GM12878 (cell line): ENCODE data around the gene PFN4. TPM values are rescaled to one million over a fixed set of nuclear protein-coding genes. Genes with fewer than 3 reads are reported as not detected.

Experiments
- ATAC-seq: fragments of 200-7000 bp; cut with Tn5 transposase; 3 replicates; pipeline ENCODE4 v1.9.1; 2020; ENCODE audit warnings: mild to moderate bottlenecking, moderate library complexity
- BruUV-seq: library from RNA; stranded (reverse); fragments of 400-500 nt; replicated peaks from 2 replicates; lab custom pipeline; 2021; lab: Mats Ljungman, UMichigan
- CTCF ChIA-PET: fragments of 300-600 bp; sonication (Branson Sonifier 250); formaldehyde crosslinking; extraction: SDS; loops from one replicate; lab custom pipeline; 2021; ENCODE audit warnings: inconsistent platforms; lab: Yijun Ruan, JAX
- POLR2A ChIA-PET: fragments of 350-600 bp; formaldehyde crosslinking; extraction: SDS; loops from one replicate; lab custom pipeline; 2021; ENCODE audit warnings: inconsistent platforms; lab: Charles Lee
- RAD21 ChIA-PET: fragments of 300-600 bp; sonication (Branson Sonifier 250); formaldehyde crosslinking; loops from one replicate; lab custom pipeline; 2023; ENCODE audit warnings: antibody characterized with exemption; ENCODE audit not compliant: unreplicated experiment; lab: Charles Lee
- SMC1A ChIA-PET: fragments of 300-600 bp; sonication (Branson Sonifier 250); formaldehyde crosslinking; loops from one replicate; lab custom pipeline; 2023; ENCODE audit not compliant: unreplicated experiment, uncharacterized antibody; lab: Charles Lee
- DNase-seq: peaks from one replicate; pipeline ENCODE4 v3.0.0-alpha.2; 2011; ENCODE audit warnings: low read depth, low spot score
- FAIRE-seq: peaks from 3 replicates; lab custom pipeline; 2011; peaks lifted over from hg19 to GRCh38; lab: Jason Lieb, UNC
- H2AFZ ChIP-seq: 2 replicates; pipeline ENCODE4 v1.6.0; 2011; ENCODE audit warnings: low read depth, low read length, control low read depth; ENCODE audit not compliant: control insufficient read depth
- H3K27ac ChIP-seq: 2 replicates; pipeline ENCODE4 v1.5.1; 2011; ENCODE audit warnings: control low read depth; ENCODE audit not compliant: control insufficient read depth, insufficient read depth
- H3K27me3 ChIP-seq, 2 experiments: replicated peaks in 1 of 2; 2 replicates each; pipeline versions ENCODE4 v1.6.0 to v1.6.1; 2011; ENCODE audit warnings: low read length in 1 of 2; ENCODE audit not compliant: control insufficient read depth in 2 of 2, insufficient read depth in 2 of 2
- H3K36me3 ChIP-seq, 2 experiments: 2 replicates each; pipeline ENCODE4 v1.5.1; 2011; ENCODE audit warnings: low read length in 1 of 2; ENCODE audit not compliant: control insufficient read depth in 2 of 2, insufficient read depth in 2 of 2
- H3K4me1 ChIP-seq: 2 replicates; pipeline ENCODE4 v1.6.1; 2011; ENCODE audit warnings: mild to moderate bottlenecking, low read length, moderate library complexity, mixed read lengths; ENCODE audit not compliant: control insufficient read depth, insufficient read depth
- H3K4me2 ChIP-seq: 2 replicates; pipeline ENCODE4 v1.6.0; 2011; ENCODE audit warnings: control low read depth; ENCODE audit not compliant: control insufficient read depth, insufficient read depth
- H3K4me3 ChIP-seq: fragments of 200-600 bp; sonication (generic); 2 replicates; pipeline ENCODE4 v1.5.1; 2016
- H3K79me2 ChIP-seq: 2 replicates; pipeline ENCODE4 v1.6.0; 2011; ENCODE audit warnings: low read length; ENCODE audit not compliant: control insufficient read depth, insufficient read depth
- H3K9ac ChIP-seq: 2 replicates; pipeline ENCODE4 v1.8.0; 2011; ENCODE audit warnings: low read length, control low read depth, mixed read lengths; ENCODE audit not compliant: control insufficient read depth, insufficient read depth
- H3K9me3 ChIP-seq: replicated peaks from 3 replicates; pipeline ENCODE4 v1.5.1; 2011; ENCODE audit warnings: mild to moderate bottlenecking, low read length; ENCODE audit not compliant: control insufficient read depth, insufficient read depth
- H4K20me1 ChIP-seq: 2 replicates; pipeline ENCODE4 v1.6.0; 2011; ENCODE audit not compliant: control insufficient read depth, insufficient read depth
- CREM ChIP-seq: IDR thresholded peaks from 2 replicates; pipeline ENCODE4 v1.6.1; 2014; ENCODE audit warnings: antibody characterized with exemption, low read depth
- CTCF ChIP-seq, 3 experiments: IDR thresholded peaks in 2 of 3; conservative IDR thresholded peaks in 1 of 3; 2 replicates each; pipeline ENCODE4 v1.5.1; 2011; ENCODE audit warnings: low read depth in 3 of 3, low read length in 3 of 3, mild to moderate bottlenecking in 3 of 3, control low read depth in 2 of 3, moderate library complexity in 2 of 3, inconsistent platforms in 1 of 3, mixed read lengths in 1 of 3; ENCODE audit not compliant: control insufficient read depth in 2 of 3, insufficient read depth in 1 of 3; ENCODE audit errors: extremely low read depth in 1 of 3
- EED ChIP-seq: sonication (generic); IDR thresholded peaks from 2 replicates; pipeline ENCODE4 v1.6.1; 2016; ENCODE audit warnings: antibody characterized with exemption, low read depth
- EZH2 ChIP-seq: IDR thresholded peaks from 2 replicates; pipeline ENCODE4 v1.6.1; 2012; ENCODE audit warnings: low read depth, mild to moderate bottlenecking, control low read depth, inconsistent platforms, low read length, borderline replicate concordance; ENCODE audit not compliant: control insufficient read depth
- HDAC6 ChIP-seq: fragments of 200-600 bp; sonication (generic); IDR thresholded peaks from one replicate; pipeline ENCODE4 v1.8.0; 2017; ENCODE audit warnings: antibody characterized with exemption; ENCODE audit not compliant: unreplicated experiment
- MYB ChIP-seq: fragments of 150-350 bp; IDR thresholded peaks from 2 replicates; pipeline ENCODE4 v1.6.1; 2014; ENCODE audit warnings: mild to moderate bottlenecking, low read depth, low read length, borderline replicate concordance
- NBN ChIP-seq: fragments of 450-650 bp; IDR thresholded peaks from 2 replicates; pipeline ENCODE4 v1.6.1; 2016
- RBBP5 ChIP-seq: fragments of 200-600 bp; sonication (generic); conservative IDR thresholded peaks from 2 replicates; pipeline ENCODE4 v1.6.1; 2016
- SMC3 ChIP-seq: IDR thresholded peaks from 2 replicates; pipeline ENCODE4 v1.6.1; 2011; ENCODE audit warnings: low read length, improper control_type of control experiment, borderline replicate concordance
- WGBS: methylation state at CpG from one replicate; pipeline ENCODE4 v1.1.6; 2016; ENCODE audit warnings: low lambda C conversion rate; ENCODE audit not compliant: insufficient replicate concordance, insufficient coverage; ENCODE audit errors: missing lambda C conversion rate; 5-methylcytosine and 5-hydroxymethylcytosine counted together
- in situ Hi-C: fragments of 300-500 bp; cut with MboI; formaldehyde crosslinking; loops from 9 replicates; pipeline ENCODE4 v1.14.3; 2018; ENCODE audit warnings: mixed read lengths
- intact Hi-C: fragments of 100-400 bp; cut with micrococcal nuclease; formaldehyde crosslinking; loops from one replicate; pipeline ENCODE4 v1.14.2; 2022; ENCODE audit not compliant: unreplicated experiment
- polyA plus RNA-seq, 11 experiments: library from polyadenylated mRNA; depleted of rRNA in 4 of 11; unstranded in 6 of 11; stranded (reverse) in 5 of 11; fragments of >200 nt; fragmentation: Nextera tagmentation in 4 of 11; fragmentation: Illumina TruSeq in 1 of 11; extraction: Ambion mirVana in 4 of 11; extraction: Trizol in 1 of 11; gene quantifications; 1 replicate in 1 of 11; 2 replicates in 10 of 11; pipeline versions ENCODE4 v1.2.1 to v1.2.3, GENCODE V29; 2011 to 2016; ENCODE audit warnings: inconsistent platforms in 2 of 11, missing spikeins in 2 of 11, low read depth in 1 of 11
- total RNA-seq, 4 experiments: library from RNA; depleted of rRNA in 3 of 4; stranded (reverse); fragments of >200 nt in 3 of 4; fragmentation: Illumina TruSeq in 1 of 4; extraction: Trizol in 1 of 4; gene quantifications; 2 replicates each; pipeline versions ENCODE4 v1.2.1 to v1.2.3, GENCODE V29; 2013 to 2021
- TF ChIP-seq, protein P1 (sequence below): IDR thresholded peaks from 2 replicates; pipeline ENCODE4 v1.6.1; 2012; ENCODE audit warnings: low read depth, low read length, improper control_type of control experiment
- TF ChIP-seq, protein P2 (sequence below): fragments of 450-650 bp; IDR thresholded peaks from 2 replicates; pipeline ENCODE4 v1.6.1; 2016; ENCODE audit warnings: mild to moderate bottlenecking

The PFN4 gene
- total and polyA plus RNA-seq, 10 of the 15 experiments (the other 5 are each of a cell fraction or from before 2014, with no cell fraction given), result 0.12 to 2.1 (median 1.0) TPM

- TF ChIP-seq CREM (no peak), MYB (no peak), EED (no peak), RBBP5 (no peak), NBN (no peak)
- TF ChIP-seq, protein P1, sequence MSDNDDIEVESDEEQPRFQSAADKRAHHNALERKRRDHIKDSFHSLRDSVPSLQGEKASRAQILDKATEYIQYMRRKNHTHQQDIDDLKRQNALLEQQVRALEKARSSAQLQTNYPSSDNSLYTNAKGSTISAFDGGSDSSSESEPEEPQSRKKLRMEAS, result no peak
- CTCF ChIA-PET, result interaction anchor here (1.3 to 1.6 kb wide), 2 partner anchors 11 to 17 kb away, joined by 3 read pairs; no protein-coding TSS in a partner anchor
- 100% methylated on average over 1 of the region's 1 CpG for WGBS
- Histone ChIP-seq H3K9ac (no peak overlapping the region), H3K9me3 (no peaks in the 10 kb centered on the region; the same call in 1 of the 3 replicates), H3K27me3 (no peaks in the 10 kb centered on the region), H2AFZ (no peak overlapping the region), H3K27ac (no peak overlapping the region), H3K79me2 (no peaks in the 10 kb centered on the region), H3K4me1 (peaks cover 9% of the 10 kb centered on the region), H3K4me2 (no peak overlapping the region), H3K4me3 (no peak overlapping the region), H3K36me3 (no peaks in the 10 kb centered on the region), H4K20me1 (no peaks in the 10 kb centered on the region)
- RAD21 ChIA-PET, result no interaction called here
- POLR2A ChIA-PET, result no interaction called here
- ATAC-seq (no peak), DNase-seq (no peak), FAIRE-seq (no peak)
- in situ Hi-C loops, result no loop called here
- SMC1A ChIA-PET, result interaction anchor here (1.1 to 1.5 kb wide), 3 partner anchors 11 to 56 kb away, joined by 3 to 4 read pairs (median 4); partner anchors contain the start of gene WDCP
- intact Hi-C loops, result no loop called here
- BruUV-seq, result no TSS peak
Measured at GRCh38 chr2:24102677-24103076, 20.5 kb downstream of the PFN4 start.

GRCh38 chr2:24101992-24102391, 21.1 kb downstream of the PFN4 start:
- H3K4me1 ChIP-seq, result peaks cover 9% of the 10 kb centered on the region
- ChIA-PET CTCF (interaction anchor here (1.6 kb wide), 1 partner anchor 17 kb away, joined by 3 read pairs; no protein-coding TSS in a partner anchor), RAD21 (no interaction called here), POLR2A (no interaction called here), SMC1A (interaction anchor here (1.1 to 1.5 kb wide), 2 partner anchors 22 to 55 kb away, joined by 3 to 4 read pairs; partner anchors contain the start of gene WDCP)
- H2AFZ ChIP-seq, result no peak overlapping the region
- no peak overlapping the region for H3K4me3 ChIP-seq
- intact Hi-C loops, result no loop called here
- WGBS, result 78% methylated on average over 2 of the region's 2 CpGs
- ATAC-seq (no peak), FAIRE-seq (no peak), DNase-seq (no peak)
- no TSS peak for BruUV-seq
- TF ChIP-seq SMC3 (no peak), HDAC6 (no peak), CTCF (IDR thresholded peaks at IDR 0.05 in 2 of 3, conservative IDR thresholded peaks at IDR 0.05 in 1 of 3; ENCODE audit: control insufficient read depth in 2 of 3, extremely low read depth in 1 of 3, insufficient read depth in 1 of 3, low read depth in 3 of 3, low read length in 3 of 3) (no peak), EZH2 (no peak)
- TF ChIP-seq, protein P2, sequence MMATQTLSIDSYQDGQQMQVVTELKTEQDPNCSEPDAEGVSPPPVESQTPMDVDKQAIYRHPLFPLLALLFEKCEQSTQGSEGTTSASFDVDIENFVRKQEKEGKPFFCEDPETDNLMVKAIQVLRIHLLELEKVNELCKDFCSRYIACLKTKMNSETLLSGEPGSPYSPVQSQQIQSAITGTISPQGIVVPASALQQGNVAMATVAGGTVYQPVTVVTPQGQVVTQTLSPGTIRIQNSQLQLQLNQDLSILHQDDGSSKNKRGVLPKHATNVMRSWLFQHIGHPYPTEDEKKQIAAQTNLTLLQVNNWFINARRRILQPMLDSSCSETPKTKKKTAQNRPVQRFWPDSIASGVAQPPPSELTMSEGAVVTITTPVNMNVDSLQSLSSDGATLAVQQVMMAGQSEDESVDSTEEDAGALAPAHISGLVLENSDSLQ, result peak; percentile 78; the same call in 1 of the 2 replicates
- H3K4me2 ChIP-seq, result no peak overlapping the region
- H4K20me1 ChIP-seq, result no peaks in the 10 kb centered on the region
- no peak overlapping the region for H3K9ac ChIP-seq
- H3K79me2 ChIP-seq, result no peaks in the 10 kb centered on the region
- H3K27me3 ChIP-seq, result no peaks in the 10 kb centered on the region
- H3K9me3 ChIP-seq, result no peaks in the 10 kb centered on the region; the same call in 1 of the 3 replicates
- H3K36me3 ChIP-seq, result no peaks in the 10 kb centered on the region
- no peak overlapping the region for H3K27ac ChIP-seq
- in situ Hi-C loops, result no loop called here
